ENCODE data around the gene GUK1.
A peak's percentile ranks its signal among the peaks of the same experiment; 100 is the strongest.

Gene GUK1

GRCh38 chr1:228139931-228140723 lies at the start of gene GUK1:
Gene GUK1 (plus strand): TSS chr1:228140279. CDS start chr1:228140303, 24 bp downstream.
- DNase-seq = peak; percentile 97

- DNase-seq = no peak
Measured at GRCh38 chr1:228090613-228091081, 49.4 kb upstream of the GUK1 start.

GRCh38 chr1:228091084-228091483 lies 49.0 kb upstream of the GUK1 start:
- no peak for DNase-seq

- DNase-seq = no peak
Measured at GRCh38 chr1:228092342-228093049, 47.6 kb upstream of the GUK1 start.

- no peak for DNase-seq
Measured at GRCh38 chr1:228093050-228093906, 46.8 kb upstream of the GUK1 start.

- no peak for DNase-seq
Measured at GRCh38 chr1:228094432-228095016, 45.6 kb upstream of the GUK1 start.

GRCh38 chr1:228095161-228095560 lies 44.9 kb upstream of the GUK1 start:
- no peak for DNase-seq

GRCh38 chr1:228095938-228096337 lies 44.1 kb upstream of the GUK1 start:
- no peak for DNase-seq

- no peak for DNase-seq
Measured at GRCh38 chr1:228096416-228097332, 43.4 kb upstream of the GUK1 start.

- DNase-seq = no peak
Measured at GRCh38 chr1:228097333-228098081, 42.6 kb upstream of the GUK1 start.

- DNase-seq = no peak
Measured at GRCh38 chr1:228098323-228098931, 41.7 kb upstream of the GUK1 start.

GRCh38 chr1:228099331-228099732 lies 40.7 kb upstream of the GUK1 start:
- DNase-seq = no peak

- DNase-seq = no peak
Measured at GRCh38 chr1:228100822-228101613, 39.1 kb upstream of the GUK1 start.

GRCh38 chr1:228101614-228101993 lies 38.5 kb upstream of the GUK1 start:
- no peak for DNase-seq

- no peak for DNase-seq
Measured at GRCh38 chr1:228101994-228102790, 37.9 kb upstream of the GUK1 start.

GRCh38 chr1:228102791-228103620 lies 37.1 kb upstream of the GUK1 start, which contains the start of gene C1orf35:
Gene C1orf35 (minus strand): TSS chr1:228103325. CDS start chr1:228103227, 98 bp downstream.
- peak; percentile 88 for DNase-seq

- DNase-seq = no peak
Measured at GRCh38 chr1:228104526-228105269, 35.4 kb upstream of the GUK1 start.

Measured in NCI-H2029 (cell line).